HG03469 (cell line): Measurements from ENCODE around the gene C2CD4C.
"Not testable (repeated sequence)": the region's sequence is repeated elsewhere in the genome, so short reads cannot be mapped to it uniquely, and the experiment has no call there.

ENCODE experiments used
- ATAC-seq: cut with Tn5 transposase; IDR thresholded peaks from one replicate; pipeline ENCODE4 v1.9.1; 2021; ENCODE audit warnings: mild to moderate bottlenecking, moderate library complexity, moderate number of reproducible peaks; ENCODE audit not compliant: unreplicated experiment

C2CD4C gene

DNA sequence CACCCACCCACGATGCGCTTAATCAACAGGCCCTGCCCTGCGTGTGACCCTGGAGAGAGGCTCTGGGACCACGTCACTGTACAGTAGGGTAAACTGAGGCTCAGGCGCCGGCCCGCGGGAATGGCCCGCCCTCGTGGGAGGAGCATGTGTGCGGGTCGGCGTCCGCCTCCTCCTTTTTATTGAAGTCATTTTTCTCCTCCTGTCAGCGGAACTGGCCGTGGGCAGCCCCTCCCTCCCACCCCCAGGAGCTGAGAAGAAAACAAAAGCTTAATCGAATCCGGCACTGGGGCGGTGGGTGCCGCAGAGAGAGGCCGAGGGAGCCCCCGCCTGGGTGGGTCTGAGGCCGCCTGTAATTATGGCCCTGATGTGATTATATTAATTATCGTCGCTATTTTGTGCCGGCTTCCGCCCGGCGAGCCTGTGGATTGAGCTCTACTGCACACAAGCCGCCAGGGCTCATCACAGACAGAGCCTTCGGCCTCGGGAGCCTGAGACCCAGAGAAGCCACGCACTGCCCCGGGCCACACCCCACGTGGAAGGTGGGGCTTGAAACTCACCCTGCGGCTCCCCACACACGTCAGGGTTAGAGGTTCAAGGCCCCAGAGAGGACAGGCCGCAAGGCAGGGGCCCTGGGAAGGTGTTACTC lies 7.0 kb downstream of the C2CD4C start:
- no peak for ATAC-seq

- no peak for ATAC-seq
Observed at GRCh38 chr19:400976-401865, 7.7 kb downstream of the C2CD4C start.

DNA sequence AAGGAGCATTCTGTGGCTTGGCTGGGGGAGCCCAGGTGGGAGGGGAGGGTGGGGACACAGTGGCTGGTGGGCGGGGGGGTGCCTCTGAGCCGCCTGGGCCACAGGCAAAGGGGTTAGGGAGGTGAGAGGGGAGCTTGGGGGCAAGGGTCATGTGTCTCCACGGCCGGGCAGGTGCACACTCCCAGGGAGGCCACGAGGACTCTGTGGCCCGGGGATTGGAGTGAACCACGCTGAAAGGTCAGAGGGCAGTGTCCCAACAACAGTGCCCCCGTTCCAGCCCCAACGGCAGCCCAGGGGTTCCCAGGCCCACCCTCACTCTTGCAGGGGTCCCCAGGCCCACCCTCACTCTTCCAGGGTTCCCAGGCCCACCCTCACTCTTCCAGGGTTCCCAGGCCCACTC lies 9.6 kb downstream of the C2CD4C start:
- no peak for ATAC-seq

GRCh38 chr19:398719-399118 lies 10.2 kb downstream of the C2CD4C start:
- ATAC-seq: no peak

GRCh38 chr19:397941-398706 lies 10.8 kb downstream of the C2CD4C start:
- no peak for ATAC-seq

GRCh38 chr19:397321-397720 lies 11.6 kb downstream of the C2CD4C start:
- ATAC-seq: no peak

DNA sequence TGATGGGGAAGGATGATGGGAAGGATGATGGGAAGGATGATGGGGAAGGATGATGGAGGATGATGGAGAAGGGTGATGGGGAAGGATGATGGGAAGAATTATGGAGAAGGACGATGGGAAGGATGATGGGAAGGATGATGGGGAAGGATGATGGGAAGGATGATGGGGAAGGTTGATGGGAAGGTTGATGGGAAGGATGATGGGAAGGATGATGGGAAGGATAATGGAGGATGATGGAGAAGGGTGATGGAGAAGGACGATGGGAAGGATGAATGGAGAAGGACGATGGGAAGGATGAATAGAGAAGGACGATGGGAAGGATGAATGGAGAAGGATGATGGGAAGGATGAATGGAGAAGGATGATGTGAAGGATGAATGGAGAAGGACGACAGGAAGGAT lies 13.5 kb downstream of the C2CD4C start:
- no peak for ATAC-seq

DNA sequence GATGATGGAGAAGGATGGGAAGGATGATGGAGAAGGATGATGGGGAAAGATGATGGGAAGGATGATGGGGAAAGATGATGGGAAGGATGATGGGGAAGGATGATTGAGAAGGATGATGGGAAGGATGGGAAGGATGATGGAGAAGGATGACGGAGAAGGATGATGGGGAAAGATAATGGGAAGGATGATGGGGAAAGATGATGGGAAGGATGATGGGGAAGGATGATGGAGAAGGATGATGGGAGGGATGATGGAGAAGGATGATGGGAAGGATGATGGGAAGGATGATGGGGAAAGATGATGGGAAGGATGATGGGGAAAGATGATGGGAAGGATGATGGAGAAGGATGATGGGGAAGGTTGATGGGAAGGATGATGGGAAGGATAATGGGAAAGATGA lies 14.1 kb downstream of the C2CD4C start:
- not testable (repeated sequence) for ATAC-seq

- ATAC-seq: not testable (repeated sequence)
Observed at GRCh38 chr19:393560-393959, 15.4 kb downstream of the C2CD4C start.

DNA sequence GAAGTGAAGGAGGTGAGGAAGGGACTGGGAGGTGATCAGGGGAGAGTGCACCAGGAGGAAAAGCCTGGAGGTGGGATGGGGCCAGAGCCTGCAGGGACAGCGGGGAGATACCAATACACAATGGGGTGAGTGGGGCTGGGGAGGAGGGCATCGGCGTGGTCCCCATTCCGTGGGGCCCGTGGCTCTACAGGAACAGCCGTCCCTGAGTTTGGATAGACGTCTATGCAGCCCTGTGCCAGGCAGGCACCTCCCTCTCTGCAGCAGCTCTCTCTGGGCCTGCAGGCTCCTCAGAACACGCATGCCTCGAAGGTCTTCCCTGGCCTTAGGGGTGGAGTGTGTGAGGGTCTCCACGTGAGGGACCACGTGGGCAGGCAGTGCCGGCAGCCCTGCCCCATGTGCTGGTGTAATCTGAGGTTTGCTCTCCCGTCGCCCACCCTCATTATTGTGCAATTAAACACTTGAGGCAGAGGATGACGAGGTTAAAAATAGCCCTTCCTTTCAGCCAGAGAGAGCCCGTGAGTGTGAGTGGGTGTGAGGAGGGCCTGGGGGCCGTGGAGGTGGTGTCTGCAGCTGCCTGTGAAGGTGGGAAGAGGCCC lies 16.5 kb downstream of the C2CD4C start:
- ATAC-seq: no peak

DNA sequence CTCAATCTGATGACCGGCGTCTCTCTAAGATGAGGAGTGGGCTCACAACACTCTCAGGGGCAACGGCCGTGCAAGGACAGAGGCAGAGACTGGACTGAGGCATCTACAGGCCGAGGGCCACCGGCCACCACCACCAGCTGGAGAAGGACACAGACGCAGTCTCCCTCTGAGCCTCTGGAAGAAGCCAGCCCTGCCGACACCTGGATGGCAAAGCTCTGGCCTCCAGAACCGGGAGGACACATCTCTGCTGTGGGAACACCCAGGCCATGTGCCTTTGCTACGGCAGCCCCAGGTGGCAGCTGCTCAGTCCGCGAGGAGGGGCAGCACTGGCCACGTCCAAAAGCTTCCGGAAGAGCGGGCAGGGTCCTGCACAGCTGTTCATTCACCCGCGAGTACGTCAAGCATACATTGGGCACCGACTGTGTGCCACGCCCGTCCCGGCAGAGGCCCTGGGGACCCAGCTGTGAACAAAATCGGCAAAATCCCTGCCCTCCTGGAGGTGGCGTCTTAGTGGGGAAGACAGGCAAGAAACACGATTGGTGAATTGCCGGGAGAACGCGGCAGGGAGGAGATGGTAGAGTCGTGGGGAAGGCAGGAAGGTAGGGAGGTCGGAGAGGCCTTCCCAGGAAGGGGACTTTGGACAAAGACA lies 17.1 kb downstream of the C2CD4C start:
- no peak for ATAC-seq

- ATAC-seq: no peak
Observed at GRCh38 chr19:391207-391557, 17.8 kb downstream of the C2CD4C start.

DNA sequence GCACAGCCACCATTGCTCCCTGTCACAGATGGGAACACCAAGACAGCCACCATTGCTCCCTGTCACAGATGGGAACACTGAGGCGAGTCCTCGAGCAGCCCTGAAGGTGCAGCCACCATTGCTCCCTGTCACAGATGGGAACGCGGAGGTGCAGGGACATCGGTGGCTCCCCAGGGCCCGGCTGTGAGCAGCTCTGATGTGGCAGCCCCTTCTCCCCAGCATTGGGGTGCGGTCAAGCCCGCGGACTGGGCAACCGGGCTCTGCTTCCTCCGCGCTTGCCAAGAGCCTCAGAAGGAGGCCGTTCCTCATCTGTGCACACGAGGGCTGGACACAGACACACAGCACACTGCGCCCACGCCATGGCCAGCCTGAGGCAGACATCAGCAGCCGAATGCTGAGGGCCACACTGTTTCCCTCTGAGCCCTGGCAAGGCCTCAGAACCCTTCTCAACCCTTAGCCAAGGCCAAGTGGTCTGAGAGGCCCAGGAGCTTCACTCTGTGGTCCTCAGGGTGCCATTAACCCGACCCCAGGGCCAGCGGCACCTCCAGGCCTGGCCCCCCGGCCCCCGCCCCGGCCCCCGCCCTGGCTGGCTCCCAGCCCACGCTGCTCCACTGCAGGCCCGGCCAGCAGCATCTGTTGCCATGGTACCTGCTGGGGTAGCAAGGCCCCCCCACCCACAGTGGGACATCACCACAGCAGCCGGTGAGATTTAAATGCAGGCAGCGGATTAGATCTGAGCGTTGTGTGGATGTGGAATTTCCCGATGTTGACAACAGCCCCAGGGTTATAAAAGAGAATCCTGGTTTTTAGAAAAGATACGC lies 18.4 kb downstream of the C2CD4C start:
- ATAC-seq: no peak

DNA sequence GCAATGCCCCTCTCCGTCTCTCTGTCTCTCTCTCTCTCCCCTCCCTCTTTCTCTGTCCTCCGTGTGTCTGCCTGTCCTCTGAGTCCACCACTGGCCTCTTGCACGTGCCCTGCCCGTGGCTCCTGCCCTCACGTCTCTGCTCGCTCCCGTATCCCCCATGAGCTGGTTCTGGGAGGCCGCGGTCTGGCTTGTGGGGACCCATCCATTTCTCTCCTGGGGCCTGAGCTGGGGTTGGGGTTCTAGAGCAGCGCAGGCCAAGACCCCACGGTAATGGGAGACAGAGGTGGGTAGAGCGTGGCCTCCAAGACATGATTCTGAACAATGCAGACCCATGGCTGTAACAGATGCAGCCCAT lies 19.0 kb downstream of the C2CD4C start:
- ATAC-seq: no peak

DNA sequence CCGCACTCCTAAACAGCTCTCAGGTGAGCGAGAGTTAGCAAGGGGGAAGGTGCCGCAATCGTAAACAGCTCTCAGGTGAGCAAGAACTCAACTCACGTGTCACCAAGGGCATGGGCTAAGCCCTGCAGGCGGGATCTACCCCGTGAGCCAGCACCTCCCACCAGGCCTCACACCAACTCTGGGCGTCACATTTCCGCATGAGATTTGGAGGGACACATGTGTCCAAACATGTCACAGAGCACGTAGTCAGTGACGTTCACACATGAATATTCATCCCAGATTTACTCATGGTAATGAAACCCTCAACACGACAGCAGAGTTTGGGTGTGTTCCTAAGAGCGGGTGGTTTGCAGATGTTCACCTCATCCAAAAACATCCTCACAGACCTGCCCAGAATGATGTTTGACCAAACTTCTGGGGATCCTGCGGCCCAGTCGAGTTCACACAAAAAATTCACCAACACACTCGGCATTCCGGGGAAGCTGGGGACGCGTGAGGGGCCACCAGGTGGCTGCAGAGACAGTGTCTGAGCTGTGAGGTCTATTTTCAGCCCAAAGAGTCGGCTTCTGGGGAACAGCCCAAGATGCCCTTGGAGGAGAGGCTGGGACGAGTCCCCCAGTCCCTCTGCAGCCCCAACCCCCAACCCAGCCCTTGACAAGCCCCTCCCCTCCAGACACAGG lies 19.6 kb downstream of the C2CD4C start:
- ATAC-seq: no peak

DNA sequence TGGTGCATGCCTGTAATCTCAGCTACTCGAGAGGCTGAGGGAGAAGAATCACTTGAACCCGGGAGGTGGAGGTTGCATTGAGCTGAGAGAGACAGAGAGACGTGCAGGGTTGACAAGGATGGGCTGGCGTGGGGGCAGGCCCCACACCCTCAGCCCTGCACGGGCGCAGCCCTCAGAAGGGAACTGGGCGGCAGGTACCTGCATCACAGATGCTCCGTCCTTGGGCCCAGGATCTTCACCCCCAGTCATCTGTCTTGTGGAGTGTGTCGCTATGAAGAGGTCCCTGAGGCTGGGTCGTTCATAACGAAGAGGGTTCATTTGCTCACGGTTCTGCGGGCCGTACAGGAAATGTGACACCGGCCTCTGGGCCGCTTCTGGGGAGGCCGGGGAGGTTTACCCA lies 20.3 kb downstream of the C2CD4C start:
- ATAC-seq: no peak

DNA sequence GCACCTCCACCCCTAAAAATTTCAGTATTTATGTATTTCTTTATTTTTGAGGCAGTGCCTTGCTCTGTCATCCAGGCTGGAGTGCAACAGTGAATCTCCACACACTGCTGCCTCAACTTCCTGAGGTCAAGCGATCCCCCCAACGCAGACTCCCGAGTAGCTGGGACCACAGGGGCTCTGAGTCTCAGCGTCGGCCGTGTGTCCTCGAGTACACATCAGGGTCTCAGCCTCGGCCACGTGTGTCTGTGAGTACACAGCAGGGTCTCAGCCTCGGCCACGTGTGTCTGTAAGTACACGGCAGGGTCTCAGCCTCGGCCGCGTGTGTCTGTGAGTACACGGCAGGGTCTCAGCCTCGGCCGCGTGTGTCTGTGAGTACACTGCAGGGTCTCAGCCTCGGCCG lies 21.2 kb downstream of the C2CD4C start:
- ATAC-seq: no peak

DNA sequence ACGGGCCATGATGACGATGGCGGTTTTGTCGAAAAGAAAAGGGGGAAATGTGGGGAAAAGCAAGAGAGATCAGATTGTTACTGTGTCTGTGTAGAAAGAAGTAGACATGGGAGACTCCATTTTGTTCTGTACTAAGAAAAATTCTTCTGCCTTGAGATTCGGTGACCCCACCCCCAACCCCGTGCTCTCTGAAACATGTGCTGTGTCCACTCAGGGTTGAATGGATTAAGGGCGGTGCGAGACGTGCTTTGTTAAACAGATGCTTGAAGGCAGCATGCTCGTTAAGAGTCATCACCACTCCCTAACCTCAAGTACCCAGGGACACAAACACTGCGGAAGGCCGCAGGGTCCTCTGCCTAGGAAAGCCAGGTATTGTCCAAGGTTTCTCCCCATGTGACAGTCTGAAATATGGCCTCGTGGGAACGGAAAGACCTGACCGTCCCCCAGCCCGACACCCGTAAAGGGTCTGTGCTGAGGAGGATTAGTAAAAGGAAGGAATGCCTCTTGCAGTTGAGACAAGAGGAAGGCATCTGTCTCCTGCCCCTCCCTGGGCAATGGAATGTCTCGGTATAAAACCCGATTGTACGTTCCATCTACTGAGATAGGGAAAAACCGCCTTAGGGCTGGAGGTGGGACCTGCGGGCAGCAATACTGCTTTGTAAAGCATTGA lies 22.2 kb downstream of the C2CD4C start:
- not testable (repeated sequence) for ATAC-seq

DNA sequence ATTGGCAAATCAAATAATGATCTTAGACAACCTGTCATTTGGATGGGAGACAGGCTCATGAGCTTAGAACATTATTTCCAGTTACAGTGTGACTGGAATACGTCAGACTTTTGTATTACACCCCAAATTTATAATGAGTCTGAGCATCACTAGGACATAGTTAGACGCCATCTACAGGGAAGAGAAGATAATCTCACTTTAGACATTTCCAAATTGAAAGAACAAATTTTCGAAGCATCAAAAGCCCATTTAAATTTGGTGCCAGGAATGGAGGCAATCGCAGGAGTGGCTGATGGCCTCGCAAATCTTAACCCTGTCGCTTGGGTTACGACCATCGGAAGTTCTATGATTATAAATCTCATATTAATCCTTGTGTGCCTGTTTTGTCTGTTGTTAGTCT lies 22.8 kb downstream of the C2CD4C start:
- not testable (repeated sequence) for ATAC-seq
